GM10248 (cell line): ENCODE measurements around the gene UBE2L3.

ENCODE experiments used
- CTCF ChIA-PET: fragments of 300-600 bp; sonication (Branson Sonifier 250); formaldehyde crosslinking; extraction: SDS; loops from one replicate; lab custom pipeline; 2021; ENCODE audit warnings: antibody characterized with exemption; lab: Yijun Ruan, JAX
- POLR2A ChIA-PET: fragments of 350-650 bp; sonication (Branson Sonifier 250); formaldehyde crosslinking; extraction: SDS; loops from one replicate; lab custom pipeline; 2020; ENCODE audit warnings: antibody characterized with exemption; lab: Yijun Ruan, JAX
- DNase-seq: peaks from one replicate; pipeline ENCODE4 v3.0.0; 2012; ENCODE audit errors: extremely low spot score
- TF ChIP-seq, protein P1 (sequence below): IDR thresholded peaks from 2 replicates; pipeline ENCODE4 v1.5.1; 2012; ENCODE audit warnings: mild to moderate bottlenecking, low read depth; ENCODE audit errors: extremely low read depth, missing control alignments, control extremely low read depth

UBE2L3 gene

DNA sequence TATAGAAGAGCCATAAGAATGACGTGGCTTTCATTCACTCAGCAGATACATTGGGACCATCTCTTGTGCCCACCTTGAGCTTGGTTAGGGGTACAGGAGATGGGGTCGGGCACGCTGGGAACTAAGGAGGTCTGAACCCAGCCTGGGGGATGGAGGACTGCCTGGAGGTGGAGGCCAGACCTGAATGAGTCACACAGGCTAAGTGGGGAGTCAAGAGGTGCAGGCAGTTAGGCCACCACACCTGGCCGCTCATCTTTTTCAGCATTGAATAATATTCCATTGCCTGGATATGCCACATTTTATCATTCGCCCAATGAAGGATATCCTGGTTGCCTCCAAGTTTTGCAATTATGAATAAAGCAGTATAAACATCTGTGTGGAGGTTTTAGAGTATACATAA lies 94.5 kb downstream of the UBE2L3 start:
- TF ChIP-seq, protein P1, sequence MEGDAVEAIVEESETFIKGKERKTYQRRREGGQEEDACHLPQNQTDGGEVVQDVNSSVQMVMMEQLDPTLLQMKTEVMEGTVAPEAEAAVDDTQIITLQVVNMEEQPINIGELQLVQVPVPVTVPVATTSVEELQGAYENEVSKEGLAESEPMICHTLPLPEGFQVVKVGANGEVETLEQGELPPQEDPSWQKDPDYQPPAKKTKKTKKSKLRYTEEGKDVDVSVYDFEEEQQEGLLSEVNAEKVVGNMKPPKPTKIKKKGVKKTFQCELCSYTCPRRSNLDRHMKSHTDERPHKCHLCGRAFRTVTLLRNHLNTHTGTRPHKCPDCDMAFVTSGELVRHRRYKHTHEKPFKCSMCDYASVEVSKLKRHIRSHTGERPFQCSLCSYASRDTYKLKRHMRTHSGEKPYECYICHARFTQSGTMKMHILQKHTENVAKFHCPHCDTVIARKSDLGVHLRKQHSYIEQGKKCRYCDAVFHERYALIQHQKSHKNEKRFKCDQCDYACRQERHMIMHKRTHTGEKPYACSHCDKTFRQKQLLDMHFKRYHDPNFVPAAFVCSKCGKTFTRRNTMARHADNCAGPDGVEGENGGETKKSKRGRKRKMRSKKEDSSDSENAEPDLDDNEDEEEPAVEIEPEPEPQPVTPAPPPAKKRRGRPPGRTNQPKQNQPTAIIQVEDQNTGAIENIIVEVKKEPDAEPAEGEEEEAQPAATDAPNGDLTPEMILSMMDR = no peak
- POLR2A ChIA-PET = no interaction called here
- CTCF ChIA-PET = no interaction called here
- no peak for DNase-seq

DNA sequence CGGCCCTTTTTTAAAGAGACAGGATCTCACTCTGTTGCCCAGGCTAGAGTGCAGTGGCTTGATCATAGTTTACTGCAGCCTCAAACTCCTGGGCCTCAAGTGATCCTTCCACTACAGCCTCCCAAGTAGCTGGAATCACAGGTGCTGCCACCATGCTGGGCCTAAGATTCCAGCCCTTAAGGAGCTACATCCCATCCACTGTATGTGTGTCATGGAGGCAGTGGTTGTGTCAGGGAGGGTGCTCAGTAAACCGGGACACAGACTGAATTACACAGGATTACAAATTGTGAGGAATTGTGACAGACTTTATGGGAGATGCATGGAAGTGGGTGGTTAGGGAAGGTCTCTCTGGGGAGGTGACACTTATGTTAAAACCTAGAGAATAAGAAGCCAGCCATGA lies 96.2 kb downstream of the UBE2L3 start:
- TF ChIP-seq, protein P1 = no peak
- no peak for DNase-seq
- POLR2A ChIA-PET = no interaction called here
- CTCF ChIA-PET = interaction anchor here (4.2 kb wide), 1 partner anchor 17 kb away, joined by 17 read pairs; no protein-coding TSS in a partner anchor

DNA sequence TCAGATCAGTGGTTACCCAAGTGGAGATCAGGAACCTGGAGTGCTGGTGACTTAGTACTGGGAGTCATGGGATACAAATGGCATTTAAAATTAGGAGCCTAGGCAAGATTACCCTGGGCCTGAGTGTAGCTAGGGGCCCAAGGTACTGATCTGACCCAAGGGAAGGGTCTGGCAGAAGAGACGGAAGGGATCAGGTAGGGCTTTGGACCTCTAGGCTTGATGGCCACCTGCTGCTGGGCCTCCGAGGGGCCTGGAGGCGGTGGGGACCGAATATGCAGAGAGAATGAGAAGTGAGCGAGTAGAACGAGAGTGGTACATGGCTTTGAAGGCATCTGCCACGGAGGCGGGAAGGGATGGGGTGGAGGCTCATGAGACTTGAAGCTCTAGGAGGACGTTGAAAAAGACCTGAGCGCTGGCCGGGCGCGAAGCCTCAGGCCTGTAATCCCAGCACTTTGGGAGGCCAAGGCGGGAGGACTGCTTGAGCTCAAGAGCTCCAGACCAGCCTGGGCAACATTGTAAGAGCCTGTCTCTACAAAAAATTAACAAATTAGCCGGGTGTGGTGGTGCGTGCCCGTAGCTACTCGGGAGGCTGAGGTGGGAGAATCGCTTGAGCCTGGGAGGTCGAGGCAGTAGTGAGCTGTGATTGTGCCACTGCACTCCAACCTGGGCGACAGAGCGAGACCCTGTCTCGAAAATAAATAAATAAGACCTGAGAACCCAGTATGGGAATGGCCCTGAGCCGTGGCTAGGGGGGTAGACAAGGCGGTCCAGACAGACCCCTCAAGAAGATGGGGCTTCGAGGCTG lies 97.7 kb downstream of the UBE2L3 start:
- TF ChIP-seq, protein P1 = no peak
- DNase-seq = no peak
- POLR2A ChIA-PET = no interaction called here
- CTCF ChIA-PET = interaction anchor here (1.0 to 4.2 kb wide), 5 partner anchors 9 to 33 kb away, joined by 3 to 17 read pairs (median 4); no protein-coding TSS in a partner anchor

DNA sequence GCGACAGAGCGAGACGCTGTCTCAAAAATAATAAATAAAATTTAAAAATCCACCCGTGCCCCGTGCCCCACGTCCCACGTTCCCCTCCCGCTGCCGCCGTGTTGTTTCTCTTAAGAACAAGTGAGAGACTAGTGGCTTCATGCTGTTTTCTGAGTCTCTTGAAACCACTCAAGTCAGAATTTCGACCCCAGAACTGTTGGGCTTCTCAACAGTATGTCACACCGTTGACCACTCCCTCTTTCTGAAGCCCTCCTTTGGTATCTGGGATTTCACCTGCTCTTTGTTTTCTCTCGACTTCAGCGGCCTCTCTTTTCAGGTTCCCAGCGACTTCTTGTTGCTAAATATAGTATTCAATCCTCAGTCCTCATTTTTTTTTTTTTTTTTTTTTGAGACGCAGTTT lies 99.3 kb downstream of the UBE2L3 start:
- ChIA-PET CTCF (interaction anchor here (0.7 to 1.7 kb wide), 2 partner anchors 11 to 38 kb away, joined by 3 to 4 read pairs; no protein-coding TSS in a partner anchor), POLR2A (no interaction called here)
- no peak for DNase-seq
- TF ChIP-seq, protein P1 = no peak

DNA sequence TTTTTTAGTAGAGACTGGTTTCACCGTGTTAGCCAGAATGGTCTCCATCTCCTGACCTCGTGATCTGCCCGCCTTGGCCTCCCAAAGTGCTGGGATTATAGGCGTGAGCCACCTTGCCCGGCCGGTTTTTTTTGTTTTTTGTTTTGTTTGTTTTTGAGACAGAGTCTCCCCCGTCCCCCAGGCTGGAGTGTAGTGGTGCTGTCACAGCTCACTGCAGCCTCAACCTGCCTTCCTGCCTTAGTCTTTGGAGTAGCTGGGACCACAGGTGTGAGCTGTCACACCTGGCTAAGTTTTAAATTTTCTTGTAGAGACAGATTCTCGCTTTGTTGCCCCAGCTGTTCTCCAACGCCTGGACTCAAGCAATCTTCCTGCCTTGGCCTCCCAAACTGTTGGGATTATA lies 101.5 kb downstream of the UBE2L3 start:
- POLR2A ChIA-PET = no interaction called here
- CTCF ChIA-PET = interaction anchor here (1.5 kb wide), 1 partner anchor 22 kb away, joined by 3 read pairs; no protein-coding TSS in a partner anchor
- no peak for DNase-seq
- TF ChIP-seq, protein P1 = no peak

DNA sequence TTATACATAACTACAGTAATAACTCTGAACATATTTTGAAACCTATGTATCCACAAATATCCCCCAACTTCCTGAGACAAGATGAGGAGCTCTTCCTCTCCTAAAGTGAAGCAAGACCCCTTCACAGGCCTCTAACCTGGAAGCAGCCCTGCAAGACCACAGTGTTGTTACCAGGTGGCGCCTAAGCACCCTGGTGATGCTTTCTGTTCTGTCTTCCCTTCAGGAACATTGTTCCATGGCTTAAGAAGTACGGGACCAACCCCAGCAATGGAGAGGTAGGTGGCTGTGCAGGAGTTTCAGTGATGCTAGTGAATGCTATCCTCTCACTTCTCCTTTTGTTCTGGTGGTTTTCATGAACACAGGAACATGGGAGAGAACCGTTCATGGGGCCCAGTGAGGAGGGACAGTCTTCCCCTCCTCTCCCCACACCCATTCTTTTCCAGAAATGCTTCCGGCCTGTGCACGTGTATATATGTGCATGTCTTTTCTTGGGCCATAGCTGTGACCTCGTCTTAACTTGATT lies 104.7 kb downstream of the UBE2L3 start:
- ChIA-PET CTCF (interaction anchor here (1.5 to 1.6 kb wide), 3 partner anchors 9 to 280 kb away, joined by 3 read pairs; partner anchors contain the start of gene PPM1F), POLR2A (no interaction called here)
- no peak for DNase-seq
- TF ChIP-seq, protein P1 = no peak
